ENCODE data around the gene ZNF277.

- no peak for TF ChIP-seq ESRRA (IDR thresholded peaks at IDR 0.05; ENCODE audit: low read length)
- no peak for TF ChIP-seq GABPA (IDR thresholded peaks at IDR 0.05; ENCODE audit: low read depth)
- TF ChIP-seq E2F4 (IDR thresholded peaks at IDR 0.05; ENCODE audit: low read depth, low read length), result no peak
- no peak for TF ChIP-seq CTCF (IDR thresholded peaks at IDR 0.05 in 2 of 3, conservative IDR thresholded peaks at IDR 0.05 in 1 of 3; ENCODE audit: control insufficient read depth in 2 of 3, extremely low read depth in 1 of 3, insufficient read depth in 1 of 3, low read depth in 3 of 3, low read length in 3 of 3)
- no peak for TF ChIP-seq ASH2L (IDR thresholded peaks at IDR 0.05; ENCODE audit: borderline replicate concordance, low read depth)
- TF ChIP-seq TARDBP (IDR thresholded peaks at IDR 0.05; ENCODE audit: borderline replicate concordance), result no peak
Measured at GRCh38 chr7:112214268-112214667, 7.8 kb downstream of the ZNF277 start.
